ENCODE measurements around the gene SRA1. TPM values are rescaled to one million over a fixed set of nuclear protein-coding genes. Genes with fewer than 3 reads are reported as not detected.

SRA1 gene
- total and polyA plus RNA-seq, 2 experiments from 2014 or later = 22.8 to 80.6 TPM

DNA sequence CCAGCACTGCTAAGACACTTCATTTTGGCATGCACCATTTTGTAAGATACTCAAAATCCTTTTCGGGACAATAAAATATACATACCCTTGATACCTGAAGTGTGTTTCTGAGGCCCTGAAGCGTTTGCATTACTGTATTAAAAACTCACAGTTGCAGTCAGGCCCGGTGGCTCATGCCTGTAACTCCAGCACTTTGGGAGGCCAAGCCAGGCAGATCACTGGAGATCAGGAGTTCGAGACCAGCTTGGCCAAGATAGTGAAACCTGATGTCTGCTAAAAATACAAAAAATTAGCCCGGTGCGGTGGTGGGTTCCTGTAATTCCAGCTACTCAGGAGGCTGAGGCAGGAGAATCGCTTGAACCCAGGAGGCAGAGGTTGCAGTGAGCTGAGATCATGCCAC lies 12.3 kb downstream of the SRA1 start:
- no peak for DNase-seq (ENCODE audit: low read depth in 1 of 2, low spot score in 1 of 2)
- peaks cover 27% of the 10 kb centered on the region for H3K36me3 ChIP-seq
- no peak overlapping the region for H3K27ac ChIP-seq
- H3K27me3 ChIP-seq = no peaks in the 10 kb centered on the region
- no peak for TF ChIP-seq CTCF (IDR thresholded peaks at IDR 0.05; ENCODE audit: low read depth, low read length)
- peaks cover 14% of the 10 kb centered on the region for H3K4me1 ChIP-seq (ENCODE audit: low read depth)
- H3K4me3 ChIP-seq = no peak overlapping the region
- H3K9me3 ChIP-seq (ENCODE audit: low read depth) = no peaks in the 10 kb centered on the region

DNA sequence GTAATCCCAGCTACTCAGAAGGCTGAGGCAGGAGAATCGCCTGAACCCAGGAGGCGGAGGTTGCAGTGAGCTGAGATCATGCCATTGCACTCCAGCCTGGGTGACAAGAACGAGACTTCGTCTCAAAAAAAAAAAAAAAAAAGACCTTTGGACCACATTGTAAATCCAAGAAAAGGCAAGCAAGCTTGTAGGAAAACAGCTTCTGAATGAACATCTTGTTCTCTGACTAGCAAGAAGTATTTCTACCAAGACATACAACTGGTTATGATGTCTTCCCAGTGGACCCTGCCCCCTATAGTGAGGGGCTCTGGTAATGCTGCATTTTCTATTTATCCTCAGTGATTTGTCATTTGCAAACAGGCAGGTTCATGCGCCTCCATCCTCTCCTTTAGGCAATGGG lies 14.3 kb downstream of the SRA1 start:
- no peak for TF ChIP-seq CTCF (IDR thresholded peaks at IDR 0.05; ENCODE audit: low read depth, low read length)
- Histone ChIP-seq H3K36me3 (peaks cover 44% of the 10 kb centered on the region), H3K4me3 (no peak overlapping the region), H3K27me3 (no peaks in the 10 kb centered on the region), H3K4me1 (ENCODE audit: low read depth) (peaks cover 10% of the 10 kb centered on the region), H3K27ac (no peak overlapping the region), H3K9me3 (ENCODE audit: low read depth) (no peaks in the 10 kb centered on the region)
- no peak for DNase-seq (ENCODE audit: low read depth in 1 of 2, low spot score in 1 of 2)

DNA sequence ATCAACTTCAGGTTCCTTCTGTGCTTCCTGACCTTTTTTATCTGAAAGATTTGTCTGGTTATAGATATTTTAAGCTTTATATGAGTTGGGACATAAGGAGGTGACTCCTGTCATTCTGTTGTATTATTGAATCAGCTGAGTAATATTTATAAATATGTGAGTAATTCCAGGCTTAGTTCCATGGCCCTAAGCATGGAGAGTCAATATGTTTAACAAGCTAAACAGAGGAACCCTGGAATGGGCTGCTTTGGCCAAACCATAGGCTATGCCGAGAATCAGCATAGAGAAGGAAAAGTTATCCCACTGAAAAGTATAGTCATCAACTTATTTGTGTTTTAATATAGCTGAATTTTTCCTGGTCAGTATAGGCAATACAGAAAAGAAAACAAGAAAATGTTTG lies 17.0 kb downstream of the SRA1 start:
- no peak for TF ChIP-seq CTCF (IDR thresholded peaks at IDR 0.05; ENCODE audit: low read depth, low read length)

DNA sequence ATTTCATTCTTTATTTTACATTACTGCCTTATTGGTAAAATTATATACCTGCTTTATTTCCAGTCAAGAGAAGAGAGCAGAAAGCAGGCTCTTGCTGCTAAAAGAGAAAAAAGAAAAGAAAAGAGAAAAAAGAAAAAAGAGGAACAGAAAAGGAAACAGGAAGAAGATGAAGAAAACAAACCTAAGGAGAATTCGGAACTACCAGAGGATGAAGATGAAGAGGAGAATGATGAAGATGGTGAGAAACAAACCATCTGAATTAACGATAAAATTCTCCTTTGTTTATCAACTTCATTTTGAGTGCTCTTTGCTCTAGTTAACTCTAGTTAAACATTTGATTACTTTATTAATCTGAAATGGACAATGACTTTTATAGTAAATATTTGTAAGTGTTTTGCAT lies 33.3 kb downstream of the SRA1 start:
- Histone ChIP-seq H3K9me3 (ENCODE audit: low read depth) (no peaks in the 10 kb centered on the region), H3K36me3 (peaks cover 35% of the 10 kb centered on the region), H3K27ac (no peak overlapping the region), H3K4me1 (ENCODE audit: low read depth) (no peaks in the 10 kb centered on the region), H3K4me3 (no peak overlapping the region), H3K27me3 (no peaks in the 10 kb centered on the region)
- DNase-seq (ENCODE audit: low read depth in 1 of 2, low spot score in 1 of 2) = no peak
- TF ChIP-seq CTCF (IDR thresholded peaks at IDR 0.05; ENCODE audit: low read depth, low read length) = no peak

More for the DNA sequence above, 17.0 kb downstream of the SRA1 start:
- Histone ChIP-seq H3K27me3 (no peaks in the 10 kb centered on the region), H3K9me3 (ENCODE audit: low read depth) (no peaks in the 10 kb centered on the region), H3K27ac (no peak overlapping the region), H3K4me3 (no peak overlapping the region), H3K4me1 (ENCODE audit: low read depth) (no peaks in the 10 kb centered on the region), H3K36me3 (peaks cover 60% of the 10 kb centered on the region)
- no peak for DNase-seq (ENCODE audit: low read depth in 1 of 2, low spot score in 1 of 2)

DNA sequence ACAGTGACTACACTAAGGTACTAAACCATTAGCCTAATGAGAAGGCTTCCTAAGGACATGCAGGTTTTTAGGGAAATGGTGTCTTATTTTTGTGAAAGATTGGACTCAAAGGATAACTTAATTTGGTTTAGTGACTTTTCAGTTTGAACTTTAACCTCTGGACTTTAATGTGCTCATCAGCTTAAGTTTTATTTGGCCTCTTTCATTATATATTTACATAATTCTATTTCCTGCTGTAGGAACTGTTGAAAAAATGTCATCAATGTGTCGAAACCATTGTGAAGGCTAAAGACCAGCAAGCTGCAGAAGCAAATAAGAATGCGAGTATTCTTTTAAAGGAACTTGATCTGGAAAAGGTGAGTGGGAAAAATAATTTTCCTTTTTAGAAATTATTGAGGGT lies 44.1 kb downstream of the SRA1 start:
- Histone ChIP-seq H3K27ac (no peak overlapping the region), H3K4me3 (no peak overlapping the region), H3K9me3 (ENCODE audit: low read depth) (no peaks in the 10 kb centered on the region), H3K27me3 (no peaks in the 10 kb centered on the region), H3K36me3 (peaks cover 44% of the 10 kb centered on the region), H3K4me1 (ENCODE audit: low read depth) (no peaks in the 10 kb centered on the region)
- DNase-seq (ENCODE audit: low read depth in 1 of 2, low spot score in 1 of 2) = no peak
- TF ChIP-seq CTCF (IDR thresholded peaks at IDR 0.05; ENCODE audit: low read depth, low read length) = no peak

- H3K36me3 ChIP-seq = peaks cover 77% of the 10 kb centered on the region
Observed at GRCh38 chr5:140509898-140510297, 47.4 kb downstream of the SRA1 start.

More at GRCh38 chr5:140509898-140510297, 47.4 kb downstream of the SRA1 start:
- no peak overlapping the region for H3K27ac ChIP-seq
- no peaks in the 10 kb centered on the region for H3K27me3 ChIP-seq
- no peak for DNase-seq (ENCODE audit: low read depth in 1 of 2, low spot score in 1 of 2)
- no peaks in the 10 kb centered on the region for H3K9me3 ChIP-seq (ENCODE audit: low read depth)
- no peaks in the 10 kb centered on the region for H3K4me1 ChIP-seq (ENCODE audit: low read depth)
- H3K4me3 ChIP-seq = no peak overlapping the region
- no peak for TF ChIP-seq CTCF (IDR thresholded peaks at IDR 0.05; ENCODE audit: low read depth, low read length)
